ELF-1 (cell line): ENCODE measurements around the gene C22orf39.
"Not testable (repeated sequence)": the region's sequence is repeated elsewhere in the genome, so short reads cannot be mapped to it uniquely, and the experiment has no call there.

Experiments
- DNase-seq: peaks from one replicate; pipeline ENCODE4 v3.0.0-alpha.2; 2016; ENCODE audit warnings: low read depth, low spot score

Gene C22orf39

DNA sequence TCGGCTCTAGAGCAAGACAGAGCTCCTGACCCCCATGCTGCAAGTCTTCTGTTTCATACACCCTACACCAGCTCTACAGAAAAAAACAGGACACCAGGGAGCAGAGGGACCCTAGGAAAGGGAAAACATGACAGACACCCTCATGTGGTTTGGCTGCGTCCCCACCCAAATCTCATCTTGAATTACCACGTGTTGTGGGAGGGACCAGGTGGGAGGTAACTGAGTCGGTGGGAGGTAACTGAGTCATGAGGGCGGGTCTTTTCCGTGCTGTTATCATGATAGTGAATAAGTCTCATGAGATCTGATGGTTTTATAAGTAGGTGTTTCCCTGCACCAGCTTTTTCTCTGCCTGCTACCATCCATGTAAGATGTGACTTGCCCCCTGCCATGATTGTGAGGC lies 6.6 kb upstream of the C22orf39 start:
- DNase-seq: no peak

DNA sequence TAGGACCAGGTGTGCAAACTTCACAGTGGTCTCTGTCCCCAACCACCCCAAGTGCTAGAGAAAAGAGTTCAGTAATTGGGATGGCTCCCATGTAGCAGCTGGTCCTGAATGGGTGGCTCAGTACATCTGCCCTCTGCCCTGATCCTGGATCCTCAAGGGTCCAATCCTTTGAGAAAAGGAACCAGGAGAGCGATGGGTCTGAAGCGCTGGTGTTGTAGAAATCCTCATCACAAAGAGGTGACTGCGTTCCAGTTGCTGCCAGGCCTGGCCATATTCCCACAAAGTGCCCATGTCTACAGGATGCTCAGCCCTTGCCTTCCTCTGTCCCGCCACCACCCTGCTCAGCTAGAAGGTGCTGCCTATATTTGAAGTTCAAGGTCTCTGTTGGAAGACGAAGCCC lies 6.2 kb upstream of the C22orf39 start:
- no peak for DNase-seq

GRCh38 chr22:19451570-19451969 lies 4.1 kb upstream of the C22orf39 start:
- no peak for DNase-seq

- DNase-seq: no peak
Observed at GRCh38 chr22:19450363-19451175, 3.1 kb upstream of the C22orf39 start.

DNA sequence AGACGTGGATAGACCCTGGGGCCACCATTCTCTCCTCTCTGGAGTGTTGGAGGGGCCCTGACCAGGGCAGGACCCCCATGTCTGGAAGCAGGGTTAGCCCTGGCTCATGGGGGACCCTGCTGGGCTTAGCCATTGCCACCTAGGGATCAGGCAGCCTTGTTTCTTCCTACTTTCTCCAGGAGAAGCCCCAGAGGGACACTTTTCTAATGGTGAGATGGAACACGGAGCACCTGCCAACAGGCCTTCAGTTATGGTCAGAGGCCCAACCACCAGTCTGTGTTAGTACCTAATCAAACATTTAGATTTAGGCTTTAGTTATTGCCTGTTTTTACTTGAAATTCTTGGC lies 1.9 kb upstream of the C22orf39 start:
- DNase-seq: no peak

DNA sequence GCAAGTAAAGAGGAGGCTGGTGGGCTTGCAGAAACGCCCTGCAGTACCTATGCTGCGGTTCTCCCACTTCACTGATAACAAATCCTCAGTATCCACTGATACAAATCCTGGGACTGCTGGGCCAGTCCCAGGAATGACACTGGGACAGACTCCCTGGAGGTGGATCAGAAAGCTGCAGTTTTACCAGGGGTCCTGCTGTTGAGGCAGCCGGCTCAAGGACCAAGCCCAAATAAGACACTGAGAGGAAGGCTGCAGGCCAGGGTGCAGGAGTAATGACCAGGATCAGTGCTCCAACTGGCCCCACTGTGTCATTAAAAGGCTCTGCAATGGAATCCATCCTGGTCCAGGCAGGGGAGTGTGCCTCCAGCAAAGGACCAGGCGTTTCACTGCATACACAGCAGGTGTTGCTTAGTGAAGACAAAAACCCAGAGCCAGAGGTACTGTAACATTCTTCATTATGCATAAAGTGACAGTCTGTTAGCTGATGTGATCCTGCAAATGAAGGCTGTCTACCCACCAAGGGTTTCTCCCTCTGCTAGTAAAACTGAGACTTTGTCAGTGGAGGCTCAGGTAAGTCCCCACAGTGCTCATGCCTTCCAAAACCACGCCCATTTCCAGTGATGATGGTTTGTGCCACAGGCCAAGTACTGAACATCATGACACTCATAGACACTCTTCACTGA lies 1.4 kb upstream of the C22orf39 start:
- DNase-seq: peak; percentile 18

DNA sequence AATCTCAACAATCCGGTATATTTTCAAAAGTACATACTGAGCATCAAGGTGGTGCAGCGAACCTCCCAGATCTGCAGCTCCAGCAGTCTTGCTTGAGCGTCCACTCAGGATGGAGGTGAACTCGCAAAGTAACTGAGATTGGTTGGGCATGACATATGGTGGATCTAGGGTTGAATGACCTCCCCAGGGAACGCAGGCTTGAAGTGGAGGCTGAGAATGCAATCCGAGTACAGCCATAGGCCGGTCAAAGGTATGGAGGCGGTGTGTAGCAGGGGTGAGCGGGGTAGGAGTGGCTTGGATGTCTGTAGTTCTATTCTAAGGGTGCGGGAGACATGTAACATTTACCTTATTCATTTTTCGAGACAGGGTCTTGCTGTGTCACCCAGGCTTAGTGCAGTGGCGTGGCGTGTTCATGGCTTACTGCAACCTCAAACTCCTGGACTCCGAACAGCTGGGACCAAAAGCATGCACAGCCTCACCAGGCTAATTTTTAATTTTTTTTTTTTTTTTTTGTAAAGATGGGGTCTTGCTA lies 631 bp upstream of the C22orf39 start:
- no peak for DNase-seq

DNA sequence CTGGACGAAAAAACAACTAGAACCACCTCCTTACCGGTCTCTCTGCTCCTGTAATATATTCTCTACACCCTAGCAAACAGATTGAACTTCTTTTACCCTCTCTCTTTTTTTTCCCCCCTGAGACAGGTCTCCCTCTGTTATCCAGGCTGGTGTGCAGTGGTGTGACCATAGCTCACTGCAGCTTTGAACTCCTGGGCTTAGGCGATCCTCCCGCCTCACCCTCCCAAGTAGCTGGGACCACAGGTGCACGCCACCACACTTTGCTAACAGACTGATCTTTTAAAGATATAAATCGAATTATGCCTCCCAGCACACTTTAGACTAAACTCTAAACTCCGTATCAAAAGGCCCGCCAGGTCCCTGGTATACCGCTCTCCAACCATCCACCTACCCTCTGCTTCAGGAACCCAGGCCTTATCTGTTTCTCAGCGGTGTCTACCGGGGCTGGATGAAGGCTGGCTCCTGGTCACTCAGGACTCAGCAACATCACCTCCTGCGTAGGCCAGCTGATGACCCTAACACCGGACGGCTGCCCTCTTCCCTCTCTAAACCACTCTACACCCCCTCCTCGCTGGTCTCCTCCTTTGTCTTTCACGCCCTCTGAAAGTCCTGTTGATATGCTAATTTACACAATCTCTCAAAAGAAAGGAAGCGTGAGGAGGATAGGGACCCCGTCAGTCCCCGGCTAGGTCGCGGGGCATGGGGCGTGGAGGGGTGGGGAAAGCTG lies 745 bp downstream of the C22orf39 start:
- DNase-seq: peak; percentile 74

- not testable (repeated sequence) for DNase-seq
Observed at GRCh38 chr22:19445279-19445982, 2.1 kb downstream of the C22orf39 start.

DNA sequence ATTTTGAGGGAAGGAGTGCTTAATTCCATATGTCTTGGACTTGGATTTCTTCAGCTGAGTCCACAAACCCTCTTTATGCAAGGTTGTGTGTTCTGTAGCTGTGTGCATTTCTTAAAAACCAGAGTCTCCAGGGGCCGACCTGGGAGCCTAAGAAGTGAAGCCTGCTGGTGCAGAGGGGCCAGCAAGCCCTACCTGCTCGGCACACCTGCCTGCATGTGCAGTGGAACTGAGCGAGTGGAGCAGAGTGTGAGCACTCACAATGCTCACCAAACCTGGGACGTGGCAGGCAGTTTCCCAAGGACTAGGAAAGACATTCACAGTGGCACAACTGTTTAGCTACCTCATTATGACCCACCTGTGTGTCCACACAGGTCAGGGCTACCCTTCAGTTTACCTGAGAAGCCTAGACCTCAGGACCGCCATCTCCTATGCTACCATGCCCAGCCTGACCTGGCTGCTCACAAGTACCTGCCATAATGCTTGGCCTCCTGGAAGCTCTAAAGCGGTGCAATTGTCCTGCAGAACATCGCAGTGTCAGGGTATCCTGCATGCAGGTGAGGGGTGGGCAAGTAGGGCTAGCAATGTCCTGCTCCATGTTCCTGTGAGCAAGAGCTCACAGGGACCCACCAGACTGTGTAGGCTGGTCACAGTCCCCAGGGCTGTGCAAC lies 3.8 kb downstream of the C22orf39 start:
- no peak for DNase-seq

DNA sequence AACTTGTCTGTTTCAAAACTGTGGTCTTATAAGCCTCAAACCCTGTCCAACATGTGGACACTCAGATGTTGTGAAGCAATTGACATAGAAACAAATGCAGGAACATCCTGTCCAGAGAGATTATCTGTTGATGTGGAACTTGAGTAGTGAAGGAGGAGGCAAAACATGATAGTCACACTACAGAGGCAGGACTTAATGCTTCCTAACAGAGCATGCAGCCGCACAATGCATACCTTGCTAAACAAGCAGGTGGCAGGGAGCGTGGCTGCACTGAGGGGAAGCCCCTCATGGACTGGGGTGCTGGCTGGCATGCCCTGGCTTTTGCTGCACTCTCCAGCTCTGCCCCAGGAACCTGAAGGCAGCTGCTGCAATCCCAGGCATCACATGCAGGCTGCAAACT lies 5.3 kb downstream of the C22orf39 start:
- no peak for DNase-seq

GRCh38 chr22:19440411-19441195 lies 6.9 kb downstream of the C22orf39 start:
- DNase-seq: no peak

GRCh38 chr22:19438298-19438697 lies 9.2 kb downstream of the C22orf39 start:
- DNase-seq: no peak

DNA sequence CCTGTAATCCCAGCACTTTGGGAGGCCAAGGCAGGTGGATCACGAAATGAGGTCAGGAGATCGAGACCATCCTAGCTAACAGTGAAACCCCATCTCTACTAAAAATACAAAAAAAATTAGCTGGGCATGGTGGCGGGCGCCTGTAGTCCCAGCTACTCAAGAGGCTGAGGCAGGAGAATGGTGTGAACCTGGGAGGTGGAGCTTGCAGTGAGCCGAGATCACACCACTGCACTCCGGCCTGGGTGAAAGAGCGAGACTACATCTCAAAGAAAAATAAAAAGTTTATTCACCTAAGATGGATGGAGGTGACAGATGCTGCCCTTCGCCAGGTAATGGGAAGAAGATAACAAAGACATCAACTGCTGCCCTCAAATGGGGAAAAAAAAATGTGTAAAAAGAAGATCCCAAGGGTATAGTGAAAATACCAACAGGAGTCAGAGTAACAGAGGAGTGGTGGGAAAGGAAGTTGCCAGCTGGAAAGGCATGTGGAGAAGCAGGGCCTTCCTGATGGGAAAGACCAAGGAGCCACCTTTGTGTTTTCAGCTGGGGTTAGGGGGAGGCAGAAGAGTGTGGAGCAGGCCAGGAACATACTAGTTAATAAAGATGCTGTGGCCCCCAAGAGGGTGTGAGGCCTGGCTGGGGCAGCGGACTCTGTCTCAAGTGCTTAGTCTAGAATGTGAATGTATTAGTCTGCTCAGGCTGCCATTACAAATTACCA lies 10.9 kb downstream of the C22orf39 start:
- DNase-seq: not testable (repeated sequence)

GRCh38 chr22:19434829-19435580 lies 12.5 kb downstream of the C22orf39 start:
- no peak for DNase-seq

DNA sequence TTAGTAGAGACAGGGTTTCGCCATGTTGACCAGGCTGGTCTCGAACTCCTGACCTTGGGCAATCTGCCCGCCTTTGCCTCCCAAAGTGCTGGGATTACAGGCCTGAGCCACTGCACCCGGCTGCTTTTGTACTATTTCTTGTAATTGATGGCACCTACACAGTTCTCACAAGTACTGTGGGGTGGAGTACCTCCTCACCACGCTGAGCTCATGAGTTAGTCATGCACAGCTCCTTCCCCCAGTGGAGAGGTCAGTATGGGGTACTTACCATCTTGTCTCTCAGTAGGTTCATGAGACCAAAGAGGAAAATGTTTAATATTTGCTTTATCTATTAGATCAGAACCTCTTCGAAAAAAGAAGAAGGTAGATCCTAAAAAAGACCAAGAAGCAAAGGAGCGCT lies 13.1 kb downstream of the C22orf39 start:
- DNase-seq: no peak

DNA sequence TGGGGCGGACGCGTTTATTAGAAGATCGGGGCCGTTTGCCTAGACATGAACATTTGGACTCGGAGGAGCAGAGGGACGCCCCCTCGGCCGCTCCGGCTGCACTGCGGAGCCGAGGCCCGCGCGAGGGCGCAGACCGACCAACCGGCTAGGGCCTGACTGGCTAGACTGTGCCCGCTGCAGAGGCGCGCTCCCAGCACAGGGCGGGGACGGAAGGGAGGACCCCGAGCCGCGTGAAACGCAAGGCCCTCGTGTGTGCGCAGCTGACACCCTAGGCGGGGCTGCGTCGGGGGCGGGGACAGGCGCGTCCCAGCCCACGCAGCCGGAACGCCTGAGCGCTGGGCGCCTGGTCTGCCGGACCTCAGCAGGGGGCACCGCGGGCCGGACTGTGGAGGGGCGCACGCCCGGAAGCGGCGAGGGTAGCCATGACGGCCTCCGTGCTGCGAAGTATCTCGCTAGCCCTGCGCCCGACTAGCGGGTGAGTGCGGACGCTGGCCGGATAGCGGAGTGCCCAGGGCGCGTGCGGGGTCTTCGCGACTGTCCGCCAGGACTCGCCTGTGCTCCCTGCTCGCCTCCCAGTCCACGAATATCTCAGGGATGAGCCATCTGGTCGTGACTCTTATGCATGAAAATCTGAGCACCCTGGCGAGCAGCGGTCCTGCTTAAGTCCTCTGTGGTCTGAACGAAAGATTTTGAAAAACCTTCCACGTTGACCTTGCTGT lies 15.2 kb downstream of the C22orf39 start, which contains the start of gene MRPL40:
Gene MRPL40 (plus strand): TSS at position 413 of the 719 bp plus-strand sequence. CDS start 10 bp downstream, at position 423.
- DNase-seq: peak; percentile 92

DNA sequence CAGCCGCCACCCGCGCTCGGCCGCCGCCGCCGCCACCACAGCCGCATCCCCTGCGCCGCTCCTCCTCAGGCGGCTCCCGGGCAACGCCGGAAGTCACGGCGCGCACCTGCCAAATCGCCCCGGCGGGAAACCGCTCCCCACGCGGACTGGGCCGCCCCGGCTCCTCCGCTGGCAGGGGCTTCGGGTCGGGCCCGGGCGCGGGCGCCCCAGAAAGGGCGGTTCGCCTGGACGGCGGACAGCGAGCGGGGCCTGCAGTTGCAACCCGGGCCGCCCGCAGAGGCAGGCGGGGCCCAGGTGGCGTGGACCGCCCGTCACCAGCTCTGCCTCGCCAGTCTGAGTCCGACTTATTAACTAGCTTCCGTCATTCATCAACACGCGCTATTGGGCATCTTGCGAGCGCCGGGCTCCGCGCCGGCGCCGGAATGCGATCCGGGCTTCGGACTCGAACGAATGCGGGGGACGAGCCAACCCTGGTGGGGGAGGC lies 15.8 kb downstream of the C22orf39 start, which contains the start of gene HIRA:
Gene HIRA (minus strand): TSS at position 85 of the 484 bp plus-strand sequence. CDS start 257 bp downstream, outside the sequence.
- DNase-seq: peak; percentile 87
